Measurements from ENCODE around the gene SLC26A5. TPM values are rescaled to one million over a fixed set of nuclear protein-coding genes. Genes with fewer than 3 reads are reported as not detected.
"Not testable (repeated sequence)": the region's sequence is repeated elsewhere in the genome, so short reads cannot be mapped to it uniquely, and the experiment has no call there.

The SLC26A5 gene
- total RNA-seq (2022) (not detected in 2 replicates), Bru-seq, nascent RNA (percentile 1 among the genes with signal in this experiment), BruChase-seq, experiment 1, labeled RNA remaining after a 6-hour chase (not detected), BruChase-seq, experiment 2, labeled RNA remaining after a 2-hour chase (not detected)
- long read RNA-seq, partial matches to known transcripts = 0 of 3 reads
- long read RNA-seq, other reads (novel, unspliced or antisense) = 3 of 3 reads

- TF ChIP-seq, protein P1, sequence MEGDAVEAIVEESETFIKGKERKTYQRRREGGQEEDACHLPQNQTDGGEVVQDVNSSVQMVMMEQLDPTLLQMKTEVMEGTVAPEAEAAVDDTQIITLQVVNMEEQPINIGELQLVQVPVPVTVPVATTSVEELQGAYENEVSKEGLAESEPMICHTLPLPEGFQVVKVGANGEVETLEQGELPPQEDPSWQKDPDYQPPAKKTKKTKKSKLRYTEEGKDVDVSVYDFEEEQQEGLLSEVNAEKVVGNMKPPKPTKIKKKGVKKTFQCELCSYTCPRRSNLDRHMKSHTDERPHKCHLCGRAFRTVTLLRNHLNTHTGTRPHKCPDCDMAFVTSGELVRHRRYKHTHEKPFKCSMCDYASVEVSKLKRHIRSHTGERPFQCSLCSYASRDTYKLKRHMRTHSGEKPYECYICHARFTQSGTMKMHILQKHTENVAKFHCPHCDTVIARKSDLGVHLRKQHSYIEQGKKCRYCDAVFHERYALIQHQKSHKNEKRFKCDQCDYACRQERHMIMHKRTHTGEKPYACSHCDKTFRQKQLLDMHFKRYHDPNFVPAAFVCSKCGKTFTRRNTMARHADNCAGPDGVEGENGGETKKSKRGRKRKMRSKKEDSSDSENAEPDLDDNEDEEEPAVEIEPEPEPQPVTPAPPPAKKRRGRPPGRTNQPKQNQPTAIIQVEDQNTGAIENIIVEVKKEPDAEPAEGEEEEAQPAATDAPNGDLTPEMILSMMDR (IDR thresholded peaks at IDR 0.05; ENCODE audit: unreplicated experiment) = no peak
- H3K27ac Mint-ChIP-seq (ENCODE audit: low read depth, unreplicated experiment) = no peak within 1 kb of the TSS
- ChIA-PET POLR2A (no interaction called here), CTCF (interaction anchor here (0.5 to 1.5 kb wide), 7 partner anchors 10 to 1466 kb away, joined by 3 to 7 read pairs (median 5); no protein-coding TSS in a partner anchor)
- intact Hi-C loops (cut with micrococcal nuclease) = loop anchor here (5.0 kb wide), 1 partner anchor 1471 kb away; no protein-coding TSS in a partner anchor
- H3K27me3 Mint-ChIP-seq (ENCODE audit: insufficient read depth, unreplicated experiment) = peaks cover 81% of the 10 kb centered on the region
- peaks cover 2% of the 10 kb centered on the region for H3K9me3 Mint-ChIP-seq (ENCODE audit: unreplicated experiment)
- BruUV-seq (replicated peaks) = no TSS peak
- no peak for DNase-seq (ENCODE audit: unreplicated experiment)
- no peak within 1 kb of the TSS for H3K4me3 Mint-ChIP-seq (ENCODE audit: unreplicated experiment)
- H3K36me3 Mint-ChIP-seq (ENCODE audit: insufficient read depth, unreplicated experiment) = no peaks in the 10 kb centered on the region
- no peaks in the 10 kb centered on the region for H3K4me1 Mint-ChIP-seq (ENCODE audit: insufficient read depth, unreplicated experiment)
Measured at GRCh38 chr7:103446049-103446520, at the start of gene SLC26A5. TSS of gene SLC26A5 (minus strand) at chr7:103446207. CDS start at chr7:103421514, 24,693 bp downstream.

DNA sequence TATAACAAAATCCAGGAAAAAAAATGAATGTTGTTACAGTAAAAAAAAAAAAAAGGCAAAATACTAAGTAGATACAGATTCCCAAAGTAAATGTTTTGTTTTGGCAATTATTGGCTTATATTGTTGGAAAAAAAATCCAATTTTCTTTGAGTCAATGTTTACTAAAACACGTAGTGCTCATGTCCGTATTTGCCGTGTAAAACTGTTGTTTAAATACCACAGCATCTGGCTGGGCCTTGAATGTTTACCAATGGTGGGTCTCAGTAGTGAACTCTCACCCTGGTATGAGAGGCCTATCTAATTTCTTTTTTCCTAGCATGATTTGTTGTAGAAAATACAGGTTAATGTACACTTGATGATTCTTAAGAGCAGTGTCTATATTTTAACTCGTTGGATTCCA, 41.4 kb upstream of the SLC26A5 start:
- BruUV-seq (replicated peaks) = no TSS peak
- no peaks in the 10 kb centered on the region for H3K4me1 Mint-ChIP-seq (ENCODE audit: insufficient read depth, unreplicated experiment)
- CTCF ChIA-PET = no interaction called here
- H3K36me3 Mint-ChIP-seq (ENCODE audit: insufficient read depth, unreplicated experiment) = no peaks in the 10 kb centered on the region
- no peak for DNase-seq (ENCODE audit: unreplicated experiment)
- H3K27me3 Mint-ChIP-seq (ENCODE audit: insufficient read depth, unreplicated experiment) = peaks cover 77% of the 10 kb centered on the region
- no peaks in the 10 kb centered on the region for H3K9me3 Mint-ChIP-seq (ENCODE audit: unreplicated experiment)
- H3K27ac Mint-ChIP-seq (ENCODE audit: low read depth, unreplicated experiment) = no peak overlapping the region
- TF ChIP-seq, protein P1 (IDR thresholded peaks at IDR 0.05; ENCODE audit: unreplicated experiment) = no peak
- no peak overlapping the region for H3K4me3 Mint-ChIP-seq (ENCODE audit: unreplicated experiment)
- intact Hi-C loops (cut with micrococcal nuclease) = no loop called here
- POLR2A ChIA-PET = interaction anchor here (0.7 kb wide), 1 partner anchor 604 kb away, joined by 3 read pairs; no protein-coding TSS in a partner anchor

- POLR2A ChIA-PET; H3K4me3 Mint-ChIP-seq (ENCODE audit: unreplicated experiment); H3K9me3 Mint-ChIP-seq (ENCODE audit: unreplicated experiment); H3K27ac Mint-ChIP-seq (ENCODE audit: low read depth, unreplicated experiment); H3K4me1 Mint-ChIP-seq (ENCODE audit: insufficient read depth, unreplicated experiment); intact Hi-C loops (cut with micrococcal nuclease); DNase-seq (ENCODE audit: unreplicated experiment); BruUV-seq (replicated peaks); H3K36me3 Mint-ChIP-seq (ENCODE audit: insufficient read depth, unreplicated experiment); CTCF ChIA-PET: not testable (repeated sequence)
- peaks cover 82% of the 10 kb centered on the region for H3K27me3 Mint-ChIP-seq (ENCODE audit: insufficient read depth, unreplicated experiment)
Measured at GRCh38 chr7:103486873-103487272, 40.9 kb upstream of the SLC26A5 start.

- BruUV-seq (replicated peaks) = no TSS peak
- DNase-seq (ENCODE audit: unreplicated experiment) = no peak
- Mint-ChIP-seq H3K27ac (ENCODE audit: low read depth, unreplicated experiment) (no peak overlapping the region), H3K4me1 (ENCODE audit: insufficient read depth, unreplicated experiment) (no peaks in the 10 kb centered on the region), H3K9me3 (ENCODE audit: unreplicated experiment) (no peaks in the 10 kb centered on the region), H3K4me3 (ENCODE audit: unreplicated experiment) (no peak overlapping the region), H3K27me3 (ENCODE audit: insufficient read depth, unreplicated experiment) (peaks cover 77% of the 10 kb centered on the region), H3K36me3 (ENCODE audit: insufficient read depth, unreplicated experiment) (no peaks in the 10 kb centered on the region)
- POLR2A ChIA-PET = no interaction called here
- intact Hi-C loops (cut with micrococcal nuclease) = no loop called here
- TF ChIP-seq, protein P1 (IDR thresholded peaks at IDR 0.05; ENCODE audit: unreplicated experiment) = no peak
- CTCF ChIA-PET = interaction anchor here (0.6 kb wide), 1 partner anchor 225 kb away, joined by 3 read pairs; no protein-coding TSS in a partner anchor
Measured at GRCh38 chr7:103480771-103481170, 34.8 kb upstream of the SLC26A5 start.
